ENCODE measurements around the gene GLP1R.

- TF ChIP-seq SP1 (IDR thresholded peaks at IDR 0.05) (no peak), FOXM1 (IDR thresholded peaks at IDR 0.05; ENCODE audit: borderline replicate concordance) (no peak), FOXA1 (IDR thresholded peaks at IDR 0.05) (no peak), TARDBP (IDR thresholded peaks at IDR 0.05) (no peak), BHLHE40 (IDR thresholded peaks at IDR 0.05; ENCODE audit: borderline replicate concordance) (no peak)
Measured at GRCh38 chr6:39029156-39030011, 19.2 kb upstream of the GLP1R start.
